Measurements from ENCODE around the gene SH3GLB2. TPM values are rescaled to one million over a fixed set of nuclear protein-coding genes. Genes with fewer than 3 reads are reported as not detected.
A peak's percentile ranks its signal among the peaks of the same experiment; 100 is the strongest.

Gene SH3GLB2
- total RNA-seq, 1 experiment from 2014 or later = 66.5 TPM

GRCh38 chr9:129027224-129027684 is 877 bp downstream of the SH3GLB2 start:
- Mint-ChIP-seq H3K36me3 (ENCODE audit: insufficient read depth, unreplicated experiment) (peaks cover 11% of the 10 kb centered on the region), H3K4me3 (ENCODE audit: low read depth, unreplicated experiment) (peak overlapping the region; percentile 83), H3K9me3 (ENCODE audit: low read depth, unreplicated experiment) (no peaks in the 10 kb centered on the region), H3K27ac (ENCODE audit: unreplicated experiment) (peak overlapping the region; percentile 58), H3K27me3 (ENCODE audit: unreplicated experiment) (no peaks in the 10 kb centered on the region), H3K4me1 (ENCODE audit: low read depth, unreplicated experiment) (peaks cover 10% of the 10 kb centered on the region)
- DNase-seq = no peak
- CTCF ChIA-PET = interaction anchor here (0.7 kb wide), 1 partner anchor 54 kb away, joined by 3 read pairs; the partner anchor contains the start of gene DOLPP1
- intact Hi-C loops (cut with micrococcal nuclease; ENCODE audit: unreplicated experiment) = no loop called here
- TF ChIP-seq, protein P1, sequence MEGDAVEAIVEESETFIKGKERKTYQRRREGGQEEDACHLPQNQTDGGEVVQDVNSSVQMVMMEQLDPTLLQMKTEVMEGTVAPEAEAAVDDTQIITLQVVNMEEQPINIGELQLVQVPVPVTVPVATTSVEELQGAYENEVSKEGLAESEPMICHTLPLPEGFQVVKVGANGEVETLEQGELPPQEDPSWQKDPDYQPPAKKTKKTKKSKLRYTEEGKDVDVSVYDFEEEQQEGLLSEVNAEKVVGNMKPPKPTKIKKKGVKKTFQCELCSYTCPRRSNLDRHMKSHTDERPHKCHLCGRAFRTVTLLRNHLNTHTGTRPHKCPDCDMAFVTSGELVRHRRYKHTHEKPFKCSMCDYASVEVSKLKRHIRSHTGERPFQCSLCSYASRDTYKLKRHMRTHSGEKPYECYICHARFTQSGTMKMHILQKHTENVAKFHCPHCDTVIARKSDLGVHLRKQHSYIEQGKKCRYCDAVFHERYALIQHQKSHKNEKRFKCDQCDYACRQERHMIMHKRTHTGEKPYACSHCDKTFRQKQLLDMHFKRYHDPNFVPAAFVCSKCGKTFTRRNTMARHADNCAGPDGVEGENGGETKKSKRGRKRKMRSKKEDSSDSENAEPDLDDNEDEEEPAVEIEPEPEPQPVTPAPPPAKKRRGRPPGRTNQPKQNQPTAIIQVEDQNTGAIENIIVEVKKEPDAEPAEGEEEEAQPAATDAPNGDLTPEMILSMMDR (IDR thresholded peaks at IDR 0.05; ENCODE audit: unreplicated experiment) = no peak
- BruUV-seq (replicated peaks) = TSS peak; percentile 28

DNA sequence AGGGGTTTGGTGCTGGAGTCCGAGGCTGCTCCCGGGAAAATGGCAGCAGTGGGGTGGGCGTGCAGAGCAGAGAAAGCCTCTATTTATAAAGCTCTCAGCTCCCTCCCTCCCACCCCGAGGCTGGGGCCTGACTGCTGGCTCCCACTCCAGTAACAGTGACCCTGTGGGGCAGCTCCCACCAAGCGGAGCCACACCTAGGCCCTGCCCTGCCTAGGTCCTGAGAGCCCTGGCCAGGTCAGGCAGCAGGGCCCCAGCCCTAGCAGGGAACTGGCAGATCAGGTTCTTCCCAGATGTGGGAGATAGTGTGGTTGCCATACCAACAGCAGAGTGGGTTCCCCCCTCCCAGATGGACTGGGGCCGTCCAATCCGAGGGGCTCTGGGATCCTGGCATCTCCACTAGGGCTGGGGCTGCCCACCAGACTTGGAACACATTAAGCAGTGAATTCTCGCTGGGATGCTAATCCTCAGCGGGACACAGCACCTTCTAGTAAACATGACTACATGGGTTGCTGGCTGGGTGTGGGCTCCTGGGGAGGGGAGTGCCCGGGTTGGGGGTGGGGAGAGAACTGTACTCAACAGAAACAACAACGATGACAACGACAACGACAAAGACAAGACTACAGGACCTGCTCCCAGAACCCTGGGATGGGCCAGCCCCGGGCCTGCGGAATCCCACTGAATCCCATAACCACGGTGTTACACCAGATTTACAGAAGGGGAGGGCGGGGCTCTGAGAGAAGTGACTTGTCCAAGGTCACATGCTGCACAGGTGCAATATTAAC is 1.5 kb downstream of the SH3GLB2 start:
- H3K36me3 Mint-ChIP-seq (ENCODE audit: insufficient read depth, unreplicated experiment) = peaks cover 16% of the 10 kb centered on the region
- CTCF ChIA-PET = interaction anchor here (0.7 kb wide), 2 partner anchors 21 to 55 kb away, joined by 3 to 4 read pairs; partner anchors contain the start of gene DOLPP1
- DNase-seq = peak; percentile 66
- H3K27ac Mint-ChIP-seq (ENCODE audit: unreplicated experiment) = peak overlapping the region; percentile 58
- H3K4me3 Mint-ChIP-seq (ENCODE audit: low read depth, unreplicated experiment) = peak overlapping the region; percentile 83
- no peaks in the 10 kb centered on the region for H3K9me3 Mint-ChIP-seq (ENCODE audit: low read depth, unreplicated experiment)
- TF ChIP-seq, protein P1 (IDR thresholded peaks at IDR 0.05; ENCODE audit: unreplicated experiment) = no peak
- peaks cover 14% of the 10 kb centered on the region for H3K4me1 Mint-ChIP-seq (ENCODE audit: low read depth, unreplicated experiment)
- H3K27me3 Mint-ChIP-seq (ENCODE audit: unreplicated experiment) = no peaks in the 10 kb centered on the region
- intact Hi-C loops (cut with micrococcal nuclease; ENCODE audit: unreplicated experiment) = no loop called here
- BruUV-seq (replicated peaks) = no TSS peak

DNA sequence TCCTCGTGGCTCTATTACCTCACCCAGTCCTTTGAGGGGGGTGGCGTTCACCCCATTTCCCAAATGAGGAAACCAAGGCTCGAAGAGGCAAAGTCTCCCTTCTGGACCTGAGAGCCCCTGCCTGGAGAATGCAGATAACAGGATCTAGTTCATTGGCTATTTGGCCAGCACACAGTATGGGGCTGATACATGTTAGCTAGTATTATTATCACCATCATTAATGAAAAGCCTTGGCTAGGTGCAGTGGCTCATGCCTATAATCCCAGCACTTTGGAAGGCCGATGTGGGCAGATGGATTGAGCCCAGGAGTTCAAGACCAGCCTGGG is 4.3 kb downstream of the SH3GLB2 start:
- Mint-ChIP-seq H3K9me3 (ENCODE audit: low read depth, unreplicated experiment) (no peaks in the 10 kb centered on the region), H3K27me3 (ENCODE audit: unreplicated experiment) (no peaks in the 10 kb centered on the region), H3K36me3 (ENCODE audit: insufficient read depth, unreplicated experiment) (peaks cover 25% of the 10 kb centered on the region), H3K27ac (ENCODE audit: unreplicated experiment) (no peak overlapping the region), H3K4me3 (ENCODE audit: low read depth, unreplicated experiment) (no peak overlapping the region), H3K4me1 (ENCODE audit: low read depth, unreplicated experiment) (peaks cover 14% of the 10 kb centered on the region)
- TF ChIP-seq, protein P1 (IDR thresholded peaks at IDR 0.05; ENCODE audit: unreplicated experiment) = no peak
- no TSS peak for BruUV-seq (replicated peaks)
- intact Hi-C loops (cut with micrococcal nuclease; ENCODE audit: unreplicated experiment) = no loop called here
- CTCF ChIA-PET = interaction anchor here (0.6 to 0.7 kb wide), 2 partner anchors 31 to 149 kb away, joined by 3 to 8 read pairs; no protein-coding TSS in a partner anchor
- no peak for DNase-seq

DNA sequence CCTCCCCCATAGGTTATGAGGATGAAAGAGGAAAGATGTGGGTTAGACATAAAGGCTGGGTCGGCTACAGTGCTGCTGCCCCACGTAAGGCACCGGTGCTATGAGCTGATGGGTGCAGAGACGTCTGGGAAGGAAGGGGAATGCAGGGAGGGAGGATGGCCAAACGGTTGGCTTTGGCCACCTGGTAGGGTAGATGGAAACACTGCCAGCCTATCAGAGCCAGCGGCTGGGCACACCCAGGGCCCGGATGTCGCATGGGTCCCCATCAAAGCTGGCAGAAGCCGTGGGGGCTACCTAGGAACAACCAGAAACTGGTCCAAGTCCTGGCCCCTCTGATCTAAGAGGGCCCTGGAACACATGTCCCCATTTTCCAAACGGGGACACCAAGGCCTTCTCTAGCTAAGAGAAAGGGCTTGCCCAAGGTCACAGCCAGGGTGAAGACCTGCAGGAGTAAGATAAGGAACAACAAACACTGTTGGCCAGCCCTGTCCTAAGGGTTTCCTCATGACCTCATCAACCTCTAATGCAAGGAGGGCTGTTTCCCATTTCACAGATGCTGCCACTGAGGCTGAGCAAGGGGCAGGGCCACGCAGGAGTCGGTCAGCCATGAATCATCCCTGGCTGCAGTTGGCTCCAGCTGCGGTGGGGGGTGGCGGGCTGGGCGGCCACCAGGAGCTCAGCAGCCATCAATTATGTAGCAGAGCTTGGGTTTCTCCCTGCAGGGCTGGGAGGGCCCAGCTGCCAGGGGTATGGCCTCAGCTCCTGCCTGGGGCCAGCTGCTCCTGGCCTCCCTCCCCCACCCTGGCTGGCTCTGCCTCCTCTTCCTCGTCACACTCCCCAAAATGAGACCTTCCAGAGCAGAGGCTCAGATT is 4.9 kb downstream of the SH3GLB2 start:
- no peak overlapping the region for H3K27ac Mint-ChIP-seq (ENCODE audit: unreplicated experiment)
- intact Hi-C loops (cut with micrococcal nuclease; ENCODE audit: unreplicated experiment) = no loop called here

More for the DNA sequence above, 4.9 kb downstream of the SH3GLB2 start:
- H3K4me3 Mint-ChIP-seq (ENCODE audit: low read depth, unreplicated experiment) = no peak overlapping the region
- TF ChIP-seq, protein P1 (IDR thresholded peaks at IDR 0.05; ENCODE audit: unreplicated experiment) = no peak
- no peaks in the 10 kb centered on the region for H3K27me3 Mint-ChIP-seq (ENCODE audit: unreplicated experiment)
- H3K36me3 Mint-ChIP-seq (ENCODE audit: insufficient read depth, unreplicated experiment) = peaks cover 29% of the 10 kb centered on the region
- BruUV-seq (replicated peaks) = no TSS peak
- peaks cover 14% of the 10 kb centered on the region for H3K4me1 Mint-ChIP-seq (ENCODE audit: low read depth, unreplicated experiment)
- no peaks in the 10 kb centered on the region for H3K9me3 Mint-ChIP-seq (ENCODE audit: low read depth, unreplicated experiment)
- CTCF ChIA-PET = interaction anchor here (0.6 kb wide), 1 partner anchor 148 kb away, joined by 3 read pairs; no protein-coding TSS in a partner anchor
- no peak for DNase-seq

All from Calu3 (cell line).